ENCODE data around the gene AP3S2. TPM values are rescaled to one million over a fixed set of nuclear protein-coding genes. Genes with fewer than 3 reads are reported as not detected.
"Not testable (repeated sequence)": the region's sequence is repeated elsewhere in the genome, so short reads cannot be mapped to it uniquely, and the experiment has no call there.

AP3S2 gene
- total and polyA plus RNA-seq, 8 donors: 11.0 to 25.2 (median 17.7) TPM

DNA sequence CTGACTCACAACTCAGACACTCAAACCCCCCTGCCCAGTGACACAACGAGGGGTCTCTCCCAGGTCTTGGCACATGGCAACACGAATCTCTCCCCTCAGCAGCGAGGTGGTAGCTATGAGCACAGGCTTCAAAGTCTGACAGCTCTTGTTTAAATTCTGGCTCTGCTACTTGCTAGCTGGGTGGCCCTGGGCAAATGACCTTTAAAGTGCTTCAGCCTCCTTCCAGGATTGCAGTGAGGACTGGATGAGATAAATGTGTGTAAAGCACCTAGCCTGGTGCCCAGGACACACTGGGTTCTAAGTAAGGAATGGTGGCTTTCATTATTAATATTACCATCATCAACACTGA, 56.0 kb downstream of the AP3S2 start:
- intact Hi-C loops (cut with DNase I): no loop called here
- Histone ChIP-seq H3K4me3 (no peak overlapping the region), H3K27me3 (no peaks in the 10 kb centered on the region), H3K36me3 (peaks cover 0 to 34% (median 4%) of the 10 kb centered on the region in 3 donors), H3K4me1 (peaks cover 10 to 24% (median 23%) of the 10 kb centered on the region in 3 donors), H3K9me3 (no peaks in the 10 kb centered on the region), H3K27ac (peak overlapping the region; percentile 32 to 74 (median 53))
- peak; percentile 10 to 59 (median 24) for ATAC-seq
- TF ChIP-seq, protein P1, sequence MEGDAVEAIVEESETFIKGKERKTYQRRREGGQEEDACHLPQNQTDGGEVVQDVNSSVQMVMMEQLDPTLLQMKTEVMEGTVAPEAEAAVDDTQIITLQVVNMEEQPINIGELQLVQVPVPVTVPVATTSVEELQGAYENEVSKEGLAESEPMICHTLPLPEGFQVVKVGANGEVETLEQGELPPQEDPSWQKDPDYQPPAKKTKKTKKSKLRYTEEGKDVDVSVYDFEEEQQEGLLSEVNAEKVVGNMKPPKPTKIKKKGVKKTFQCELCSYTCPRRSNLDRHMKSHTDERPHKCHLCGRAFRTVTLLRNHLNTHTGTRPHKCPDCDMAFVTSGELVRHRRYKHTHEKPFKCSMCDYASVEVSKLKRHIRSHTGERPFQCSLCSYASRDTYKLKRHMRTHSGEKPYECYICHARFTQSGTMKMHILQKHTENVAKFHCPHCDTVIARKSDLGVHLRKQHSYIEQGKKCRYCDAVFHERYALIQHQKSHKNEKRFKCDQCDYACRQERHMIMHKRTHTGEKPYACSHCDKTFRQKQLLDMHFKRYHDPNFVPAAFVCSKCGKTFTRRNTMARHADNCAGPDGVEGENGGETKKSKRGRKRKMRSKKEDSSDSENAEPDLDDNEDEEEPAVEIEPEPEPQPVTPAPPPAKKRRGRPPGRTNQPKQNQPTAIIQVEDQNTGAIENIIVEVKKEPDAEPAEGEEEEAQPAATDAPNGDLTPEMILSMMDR (IDR thresholded peaks at IDR 0.05): no peak
- no peak for DNase-seq
- WGBS, 2 donors: 37 to 40% methylated on average over 3 of the region's 3 CpGs
- FAIRE-seq: no peak

DNA sequence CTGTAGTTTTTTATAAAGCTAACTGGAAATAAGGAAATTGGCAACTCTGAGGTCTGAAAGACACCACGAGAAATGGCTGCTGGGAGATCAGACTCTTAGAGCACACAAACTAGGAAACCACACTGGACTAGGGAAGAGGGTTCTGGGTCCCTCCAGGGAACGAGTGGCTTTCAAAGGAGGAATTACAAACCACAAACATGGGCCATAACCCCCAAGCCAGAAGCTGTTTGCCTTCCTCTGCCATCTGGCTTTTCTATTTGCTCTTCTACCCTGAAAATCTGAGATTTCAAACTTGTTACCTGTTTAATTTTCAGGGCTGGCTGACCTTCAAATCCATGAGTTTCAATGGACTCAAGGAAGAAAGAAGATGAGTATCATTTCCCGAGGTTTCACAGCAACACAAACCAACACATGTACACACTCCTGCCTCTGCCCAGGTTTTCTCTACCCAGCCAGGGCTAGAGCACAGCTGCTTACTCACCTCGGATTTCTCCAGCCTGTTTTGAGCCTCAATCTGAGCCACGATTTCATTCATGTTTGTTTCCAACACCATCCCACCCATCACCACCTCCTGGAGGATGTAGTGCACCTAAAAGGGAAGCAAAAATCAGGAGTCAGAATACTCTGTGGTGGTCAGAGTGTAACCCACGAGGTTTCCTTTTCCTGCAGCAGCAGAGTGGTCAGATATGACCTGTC, 56.5 kb downstream of the AP3S2 start:
- no peaks in the 10 kb centered on the region for H3K9me3 ChIP-seq
- H3K36me3 ChIP-seq: peaks cover 0 to 35% (median 4%) of the 10 kb centered on the region in 3 donors
- no peaks in the 10 kb centered on the region for H3K27me3 ChIP-seq
- ATAC-seq (peak; percentile 74 to 84 (median 78)), DNase-seq (peak in 2 of 6 donors; percentile 41 to 60), FAIRE-seq (no peak)
- TF ChIP-seq, protein P1 (IDR thresholded peaks at IDR 0.05): no peak
- no peak overlapping the region for H3K4me3 ChIP-seq
- intact Hi-C loops (cut with DNase I): no loop called here
- 29 to 32% methylated on average over 6 of the region's 6 CpGs for WGBS, 2 donors
- H3K27ac ChIP-seq: peak overlapping the region; percentile 32 to 74 (median 53)
- peaks cover 10 to 24% (median 23%) of the 10 kb centered on the region in 3 donors for H3K4me1 ChIP-seq

DNA sequence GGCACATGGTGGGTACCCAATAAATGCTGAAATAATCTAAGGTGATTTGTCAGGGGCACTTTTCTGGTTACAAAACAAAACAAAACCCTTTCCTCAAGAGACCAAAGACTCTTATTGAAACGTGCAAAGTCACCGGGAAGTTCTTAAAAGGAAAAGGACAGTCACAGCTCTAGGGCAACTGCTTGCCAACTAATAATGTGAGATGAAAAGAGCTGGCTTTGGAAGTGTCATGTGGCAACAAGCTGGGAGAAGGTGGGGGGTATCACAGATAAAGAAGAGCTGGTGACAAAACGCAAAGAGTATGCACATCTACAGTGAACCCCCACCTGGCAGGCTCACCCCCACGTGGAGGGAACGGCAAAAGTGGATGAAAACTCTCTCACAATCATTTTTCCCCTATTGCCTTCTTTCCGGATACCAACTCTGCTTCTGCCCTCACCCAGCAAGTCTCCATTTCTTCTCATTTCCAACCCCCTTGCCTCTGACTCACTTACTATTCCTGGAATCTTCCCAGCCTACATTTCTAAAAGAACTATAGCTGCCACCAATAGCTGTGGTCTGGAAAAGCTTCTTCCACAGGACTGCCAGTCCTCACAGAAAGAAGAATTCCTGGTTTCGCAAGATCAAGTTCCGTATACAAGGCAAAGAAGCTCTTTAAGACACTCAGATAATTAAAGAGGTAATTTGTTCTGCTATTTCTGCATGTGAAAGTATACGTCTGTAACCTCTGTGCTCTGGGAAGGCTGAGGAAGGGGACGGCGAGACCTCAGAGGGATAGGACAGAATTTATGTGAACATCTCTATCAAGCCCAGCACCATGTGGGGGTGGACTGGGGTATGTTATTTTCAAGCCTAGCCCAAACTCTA, 57.3 kb downstream of the AP3S2 start:
- Histone ChIP-seq H3K4me1 (peaks cover 10 to 24% (median 23%) of the 10 kb centered on the region in 3 donors), H3K27me3 (no peaks in the 10 kb centered on the region), H3K9me3 (no peaks in the 10 kb centered on the region), H3K4me3 (no peak overlapping the region), H3K27ac (peak overlapping the region; percentile 32 to 74 (median 53)), H3K36me3 (peaks cover 0 to 35% (median 4%) of the 10 kb centered on the region in 3 donors)
- DNase-seq (no peak), ATAC-seq (peak; percentile 45 to 78 (median 54)), FAIRE-seq (no peak)
- intact Hi-C loops (cut with DNase I): no loop called here
- 69 to 70% methylated on average over 11 of the region's 11 CpGs for WGBS, 2 donors
- TF ChIP-seq, protein P1 (IDR thresholded peaks at IDR 0.05): no peak

DNA sequence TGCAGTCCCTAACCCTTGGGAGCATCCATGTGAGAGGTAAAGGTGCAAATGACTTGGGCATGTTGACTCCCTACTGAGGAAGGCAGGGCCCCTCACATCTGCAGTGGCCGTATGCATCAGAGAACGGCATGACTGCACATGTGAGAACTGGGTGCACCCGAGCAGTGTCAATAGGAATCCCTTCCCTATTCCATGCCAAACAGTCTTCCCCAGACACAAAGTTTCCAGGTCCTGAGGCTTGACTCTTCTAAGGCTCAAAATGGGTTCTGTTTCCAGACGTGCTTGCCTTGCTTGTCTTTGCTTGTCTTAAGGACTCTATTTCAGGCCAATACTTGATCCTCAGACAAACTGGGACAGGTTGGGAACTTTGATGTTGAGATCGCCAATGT, 58.6 kb downstream of the AP3S2 start:
- intact Hi-C loops (cut with DNase I): no loop called here
- 93% methylated on average over 5 of the region's 5 CpGs for WGBS, 2 donors
- FAIRE-seq (no peak), DNase-seq (no peak), ATAC-seq (no peak)
- peaks cover 10 to 24% (median 23%) of the 10 kb centered on the region in 3 donors for H3K4me1 ChIP-seq
- no peak overlapping the region for H3K4me3 ChIP-seq
- no peaks in the 10 kb centered on the region for H3K9me3 ChIP-seq
- H3K36me3 ChIP-seq: peaks cover 0 to 35% (median 4%) of the 10 kb centered on the region in 3 donors
- no peak overlapping the region for H3K27ac ChIP-seq
- H3K27me3 ChIP-seq: no peaks in the 10 kb centered on the region
- TF ChIP-seq, protein P1 (IDR thresholded peaks at IDR 0.05): no peak

DNA sequence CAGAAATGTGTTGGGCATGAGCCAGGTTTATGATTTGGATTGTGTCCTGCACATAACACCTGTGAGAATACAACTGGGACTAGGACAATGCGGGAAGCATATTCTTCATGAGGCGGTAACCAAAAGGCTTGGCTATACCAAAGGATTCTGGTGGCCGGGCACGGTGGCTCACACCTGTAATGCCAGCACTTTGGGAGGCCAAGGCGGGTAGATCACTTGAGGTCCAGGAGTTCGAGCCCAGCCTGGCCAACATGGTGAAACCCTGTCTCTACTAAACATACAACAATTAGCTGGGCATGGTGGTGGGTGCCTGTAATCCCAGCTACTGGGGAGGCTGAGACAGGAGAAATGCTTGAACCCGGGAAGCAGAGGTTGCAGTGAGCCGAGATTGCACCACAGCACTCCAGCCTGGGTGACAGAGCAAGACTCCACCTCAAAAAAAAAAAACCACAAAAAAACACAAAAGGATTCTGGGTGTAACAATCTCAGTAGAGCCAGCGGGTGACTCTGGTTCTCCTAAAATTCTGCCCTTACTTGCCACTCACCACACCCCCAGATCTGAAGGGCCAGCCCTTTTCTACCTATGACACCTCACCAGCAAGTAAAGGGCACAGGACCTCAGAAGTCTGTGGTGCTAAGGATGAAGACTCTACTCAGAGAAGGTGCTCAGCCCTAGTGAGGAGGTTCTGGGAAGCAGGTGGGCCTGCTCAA, 59.2 kb downstream of the AP3S2 start:
- FAIRE-seq: not testable (repeated sequence)

More for the DNA sequence above, 59.2 kb downstream of the AP3S2 start:
- 94 to 95% methylated on average over 9 of the region's 9 CpGs for WGBS, 2 donors
- DNase-seq; H3K4me3 ChIP-seq; H3K27ac ChIP-seq; H3K9me3 ChIP-seq; ATAC-seq; H3K27me3 ChIP-seq; intact Hi-C loops (cut with DNase I): not testable (repeated sequence)
- Histone ChIP-seq H3K4me1 (peaks cover 10 to 24% (median 23%) of the 10 kb centered on the region in 3 donors), H3K36me3 (peaks cover 0 to 35% (median 4%) of the 10 kb centered on the region in 3 donors)

Data from pancreas (tissue), 10 donors.